Esophagus muscularis mucosa (tissue), 3 donors: ENCODE results near the gene TOX2.

Experiments used
- POLR2A ChIP-seq: fragments of 450-650 bp; IDR thresholded peaks from one replicate; pipeline ENCODE4 v1.6.1; 2017; ENCODE audit warnings: antibody characterized with exemption, moderate library complexity, mild to moderate bottlenecking, low read depth
- TF ChIP-seq, protein P1 (sequence below), 3 experiments: fragments of 200-600 bp in 2 of 3; fragments of 450-650 bp in 1 of 3; sonication (generic) in 2 of 3; IDR thresholded peaks; one replicate each; pipeline ENCODE4 v1.5.1; 2017 to 2019; ENCODE audit warnings: antibody characterized with exemption in 3 of 3, mild to moderate bottlenecking in 2 of 3, moderate library complexity in 1 of 3

DNA sequence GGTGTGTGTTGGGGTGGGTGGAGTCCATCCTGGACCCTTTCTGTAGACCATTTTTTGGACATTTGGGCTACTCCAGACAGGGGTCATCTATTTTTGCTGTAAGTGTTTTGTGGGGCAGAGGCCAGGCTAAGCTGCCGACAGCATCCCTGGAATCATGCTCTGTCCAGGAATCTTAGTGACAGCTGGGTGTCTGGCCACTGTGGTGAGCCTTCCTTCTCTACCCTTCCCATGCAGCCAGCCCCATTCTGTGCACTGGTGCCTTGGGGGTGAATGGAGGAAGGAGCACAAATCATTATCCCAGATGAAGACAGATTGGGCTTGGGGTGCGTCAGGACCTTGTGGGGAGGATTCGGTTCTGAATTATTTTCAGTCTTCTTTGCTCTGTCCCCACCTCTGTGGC is 20.2 kb downstream of the TOX2 start:
- TF ChIP-seq POLR2A: no peak
- TF ChIP-seq, protein P1, sequence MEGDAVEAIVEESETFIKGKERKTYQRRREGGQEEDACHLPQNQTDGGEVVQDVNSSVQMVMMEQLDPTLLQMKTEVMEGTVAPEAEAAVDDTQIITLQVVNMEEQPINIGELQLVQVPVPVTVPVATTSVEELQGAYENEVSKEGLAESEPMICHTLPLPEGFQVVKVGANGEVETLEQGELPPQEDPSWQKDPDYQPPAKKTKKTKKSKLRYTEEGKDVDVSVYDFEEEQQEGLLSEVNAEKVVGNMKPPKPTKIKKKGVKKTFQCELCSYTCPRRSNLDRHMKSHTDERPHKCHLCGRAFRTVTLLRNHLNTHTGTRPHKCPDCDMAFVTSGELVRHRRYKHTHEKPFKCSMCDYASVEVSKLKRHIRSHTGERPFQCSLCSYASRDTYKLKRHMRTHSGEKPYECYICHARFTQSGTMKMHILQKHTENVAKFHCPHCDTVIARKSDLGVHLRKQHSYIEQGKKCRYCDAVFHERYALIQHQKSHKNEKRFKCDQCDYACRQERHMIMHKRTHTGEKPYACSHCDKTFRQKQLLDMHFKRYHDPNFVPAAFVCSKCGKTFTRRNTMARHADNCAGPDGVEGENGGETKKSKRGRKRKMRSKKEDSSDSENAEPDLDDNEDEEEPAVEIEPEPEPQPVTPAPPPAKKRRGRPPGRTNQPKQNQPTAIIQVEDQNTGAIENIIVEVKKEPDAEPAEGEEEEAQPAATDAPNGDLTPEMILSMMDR (IDR thresholded peaks at IDR 0.05): no peak
